Stimulated activated CD8-positive, alpha-beta memory T cell treated with anti-CD3 and anti-CD28 coated beads, Interleukin-7, amount 100 ng/mL, for 24 hours (primary cell): ENCODE measurements around the gene EDAR.

Experiments used
- DNase-seq: peaks from one replicate; pipeline ENCODE4 v3.0.0-alpha.2; 2020; ENCODE audit warnings: low read depth

EDAR gene

GRCh38 chr2:108967757-108968156, 21.3 kb downstream of the EDAR start:
- no peak for DNase-seq

DNA sequence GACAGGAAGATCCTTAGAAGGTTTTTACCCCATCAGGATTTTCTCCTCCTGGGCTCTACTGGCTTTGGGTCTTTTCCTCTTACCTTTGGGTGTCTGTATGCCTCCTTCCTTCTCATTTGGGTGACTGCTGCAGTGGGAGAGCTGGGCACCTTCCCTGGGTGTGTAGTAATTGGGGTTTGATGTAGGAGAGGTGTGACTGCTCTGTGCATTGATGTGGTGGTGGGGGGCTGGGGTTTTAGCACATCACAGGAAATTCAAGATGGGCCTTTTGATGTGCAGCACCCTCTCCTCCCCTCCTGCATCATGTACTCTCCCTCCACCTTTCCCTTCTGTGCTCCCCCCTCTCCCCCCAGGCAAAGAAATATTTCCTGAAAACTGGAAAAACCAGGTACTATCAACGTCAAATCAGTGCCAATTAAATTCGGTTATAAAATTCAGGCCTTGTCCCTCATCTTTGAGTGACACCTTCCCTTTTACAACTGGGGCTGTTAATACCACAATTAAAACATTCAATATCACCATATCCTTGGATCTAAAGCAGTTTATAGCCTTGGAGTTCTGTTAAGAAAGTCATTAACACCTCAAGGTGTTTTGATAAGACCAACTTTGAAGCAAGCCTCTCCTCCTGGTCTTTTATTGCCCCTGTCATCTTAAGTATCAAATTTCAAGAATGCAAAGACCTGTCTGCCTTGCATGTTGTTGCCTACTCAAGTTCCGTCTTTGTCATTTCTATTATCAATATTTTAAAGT, 23.3 kb downstream of the EDAR start:
- DNase-seq = no peak

GRCh38 chr2:108963057-108963456, 26.0 kb downstream of the EDAR start:
- no peak for DNase-seq

DNA sequence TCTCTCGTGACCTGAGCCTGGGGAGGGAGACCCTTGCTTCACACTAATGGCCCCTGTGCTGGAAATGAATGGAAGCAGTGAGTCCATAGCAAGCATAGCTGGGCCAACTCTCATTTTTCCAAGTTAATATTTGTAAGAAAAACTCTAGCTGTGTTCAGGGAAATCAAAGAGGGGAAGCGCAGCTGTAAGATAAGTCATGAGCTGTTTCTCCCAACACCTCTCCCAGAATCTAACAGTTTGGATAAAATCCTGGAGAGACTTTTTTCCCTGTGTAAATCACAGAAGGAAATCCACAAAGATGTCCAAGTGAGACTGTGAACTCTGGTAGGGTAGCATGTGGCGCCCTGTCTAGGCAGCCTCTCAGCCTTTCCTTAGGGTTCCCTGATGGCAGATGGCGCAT, 27.2 kb downstream of the EDAR start:
- DNase-seq = no peak

GRCh38 chr2:108960006-108960405, 29.0 kb downstream of the EDAR start:
- no peak for DNase-seq

GRCh38 chr2:108959401-108959800, 29.6 kb downstream of the EDAR start:
- no peak for DNase-seq

DNA sequence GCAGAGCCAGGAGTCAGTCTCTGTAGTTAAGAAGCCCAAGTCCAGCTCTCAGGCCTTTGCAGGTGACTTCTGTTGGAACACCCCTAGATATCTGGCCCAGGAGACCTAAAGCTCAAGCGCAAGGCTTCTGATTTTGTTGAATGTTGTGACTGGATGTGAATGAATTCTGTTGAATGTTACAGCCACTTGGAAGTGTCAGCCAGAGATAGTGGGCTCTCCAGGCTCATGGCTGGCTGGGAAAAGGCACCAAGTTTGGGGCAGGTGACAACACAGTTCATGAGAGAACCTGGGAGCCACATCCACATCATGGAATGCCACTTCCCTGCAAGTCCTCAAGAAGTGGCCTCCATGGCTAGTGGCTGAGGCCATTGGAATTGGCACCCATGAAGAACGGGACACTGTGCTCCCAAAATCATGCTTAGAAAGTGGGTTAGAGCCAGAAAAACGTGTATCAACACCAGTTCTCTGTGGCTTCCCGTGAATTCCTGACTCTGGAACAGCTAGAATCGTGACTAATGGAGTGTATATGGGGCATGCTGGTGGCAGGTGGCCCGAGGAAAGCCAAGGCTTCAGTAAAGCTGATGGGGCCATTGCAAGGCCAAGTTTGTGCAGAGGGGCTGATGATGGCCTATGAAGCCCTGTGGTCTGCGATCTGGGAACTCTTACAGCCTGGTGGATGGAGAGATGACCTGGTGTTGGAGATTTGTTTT, 30.2 kb downstream of the EDAR start:
- no peak for DNase-seq

GRCh38 chr2:108958002-108958401, 31.0 kb downstream of the EDAR start:
- DNase-seq = no peak

DNA sequence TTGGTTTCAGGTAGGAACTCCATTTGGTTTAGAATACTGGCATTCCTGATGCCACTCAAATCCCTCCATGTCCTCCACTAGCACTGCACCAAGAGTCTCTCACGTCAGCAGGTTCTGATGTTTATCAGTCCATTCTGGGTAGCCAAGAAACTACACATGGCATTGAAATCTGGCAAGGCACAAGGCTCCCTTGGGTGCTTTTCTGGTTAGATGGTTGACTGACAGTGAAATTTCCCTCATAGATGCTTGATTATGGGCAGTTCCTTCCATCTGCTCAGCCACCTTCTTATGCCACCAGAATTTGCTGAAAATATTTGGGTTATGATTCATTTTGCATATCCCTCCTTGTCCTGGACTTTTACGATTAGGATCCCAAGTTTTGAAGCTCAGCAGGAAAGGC, 32.6 kb downstream of the EDAR start:
- no peak for DNase-seq

DNA sequence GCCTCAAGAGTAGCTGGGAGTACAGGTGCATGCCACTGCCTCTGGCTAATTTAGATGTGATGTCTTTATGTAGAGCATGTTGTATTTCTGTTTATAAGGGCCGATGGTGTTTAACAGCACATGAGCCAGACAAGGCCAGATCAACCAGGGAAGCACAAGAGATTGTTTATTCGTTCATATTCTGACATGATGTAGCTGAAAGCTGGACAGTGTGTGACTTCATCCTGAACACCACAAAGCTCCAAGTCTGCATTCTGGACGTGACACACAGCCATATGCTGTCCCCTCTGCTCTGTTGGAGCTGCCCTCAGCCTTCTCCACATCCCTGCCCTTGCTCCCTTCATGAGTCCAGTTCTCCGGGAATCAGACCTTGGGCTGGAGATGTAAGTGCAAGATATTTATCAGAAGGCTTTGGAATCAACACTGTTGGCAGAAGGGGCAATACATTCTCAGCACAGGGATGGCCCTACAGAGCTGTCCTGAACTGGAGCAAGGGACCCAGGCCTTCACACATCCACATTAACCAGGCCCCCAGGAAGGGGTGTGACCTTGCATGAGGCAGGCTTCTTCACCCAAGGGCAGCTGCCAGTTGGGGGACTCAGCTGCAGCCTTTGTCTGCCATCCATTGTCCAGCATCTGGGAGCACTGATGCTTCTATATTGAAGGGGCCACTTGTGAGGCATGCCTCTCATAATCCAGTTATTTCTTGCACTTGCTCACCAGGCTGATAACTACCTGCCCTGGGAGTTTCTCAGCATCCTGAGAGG, 38.5 kb downstream of the EDAR start:
- DNase-seq = no peak

DNA sequence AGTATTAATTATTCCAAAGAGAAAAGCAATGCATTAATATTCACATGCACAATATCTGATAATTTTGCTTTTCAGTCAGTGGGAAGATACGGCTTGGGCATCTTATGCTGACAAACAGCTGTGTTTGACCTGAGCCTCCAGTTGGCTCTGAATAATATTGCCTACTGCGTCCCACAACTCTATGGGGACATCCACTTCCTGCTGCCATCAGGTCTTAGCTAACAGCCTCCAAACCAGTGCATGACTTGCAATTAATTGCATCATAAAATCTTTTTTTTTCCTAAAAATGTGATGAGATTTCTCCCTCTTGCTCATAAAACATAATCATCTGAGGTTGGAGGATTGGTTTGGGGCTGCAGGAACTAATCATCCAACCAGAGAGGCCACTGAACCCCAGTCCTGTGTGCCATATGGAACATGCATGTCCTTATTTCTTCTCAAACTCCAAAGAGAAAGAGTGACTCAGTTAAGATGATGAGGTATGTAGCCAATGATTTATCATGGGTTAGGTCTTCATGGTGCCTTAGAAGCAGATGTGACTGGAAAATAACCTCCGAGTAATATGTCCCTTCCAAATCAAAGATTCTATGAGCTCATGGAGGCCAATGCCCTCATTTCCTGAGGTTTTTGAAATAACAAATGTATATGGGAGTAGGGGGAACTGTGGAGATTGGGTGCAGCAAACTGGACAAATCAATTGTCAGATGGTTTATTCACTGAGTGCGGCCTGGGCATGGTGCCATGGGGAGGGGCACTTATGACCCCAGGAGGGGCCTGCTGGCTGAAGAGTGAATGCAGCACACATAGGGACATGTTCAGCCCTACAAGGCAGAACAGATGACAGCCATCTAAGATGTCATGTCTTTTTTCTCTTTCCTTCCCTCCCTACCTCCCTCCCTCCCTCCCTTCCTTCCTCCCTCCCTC, 39.4 kb downstream of the EDAR start:
- DNase-seq = no peak

DNA sequence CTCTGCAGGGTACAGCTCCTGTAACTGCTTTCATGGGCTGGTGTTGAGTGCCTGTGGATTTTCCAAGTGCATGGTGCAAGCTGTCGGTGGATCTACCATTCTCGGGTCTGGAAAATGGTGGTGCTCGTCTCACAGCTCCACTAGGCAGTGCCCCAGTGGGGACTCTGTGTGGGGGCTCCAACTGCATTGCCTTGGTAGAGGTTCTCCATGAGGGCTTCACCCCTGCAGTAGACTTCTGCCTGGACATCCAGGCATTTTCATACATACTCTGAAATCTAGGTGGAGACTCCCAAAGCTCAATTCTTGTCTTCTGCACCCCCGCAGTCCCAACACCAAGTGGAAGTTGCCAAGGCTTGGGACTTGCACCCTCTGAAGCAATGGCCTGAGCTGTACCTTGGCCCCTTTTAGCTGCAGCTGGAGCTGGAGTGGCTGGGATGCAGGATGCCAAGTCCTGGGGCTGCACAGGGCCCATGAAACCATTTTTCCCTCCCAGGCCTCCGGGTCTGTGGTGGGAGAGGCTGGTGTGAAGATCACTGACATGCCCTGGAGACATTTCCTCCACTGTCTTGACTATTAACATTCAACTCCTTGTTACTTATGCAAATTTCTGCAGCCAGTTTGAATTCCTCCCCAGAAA, 41.6 kb downstream of the EDAR start:
- DNase-seq = no peak

DNA sequence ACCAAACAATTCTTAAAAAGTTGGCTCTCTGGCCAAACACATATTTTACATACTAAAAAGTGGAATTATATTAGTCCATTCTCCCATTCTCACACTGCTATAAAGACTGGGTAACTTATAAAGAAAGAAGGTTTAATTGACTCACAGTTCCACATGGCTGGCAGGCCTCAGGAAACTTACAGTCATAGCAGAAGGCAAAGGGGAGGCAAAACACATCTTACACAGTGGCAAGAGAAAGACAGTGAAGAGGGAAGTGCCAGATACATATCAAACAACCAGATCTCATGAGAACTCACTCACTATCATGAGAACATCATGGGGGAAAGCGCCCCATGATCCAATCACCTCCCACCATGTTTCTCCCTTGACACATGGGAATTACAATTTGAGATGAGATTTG, 42.6 kb downstream of the EDAR start:
- no peak for DNase-seq

GRCh38 chr2:108945969-108946368, 43.1 kb downstream of the EDAR start:
- no peak for DNase-seq

DNA sequence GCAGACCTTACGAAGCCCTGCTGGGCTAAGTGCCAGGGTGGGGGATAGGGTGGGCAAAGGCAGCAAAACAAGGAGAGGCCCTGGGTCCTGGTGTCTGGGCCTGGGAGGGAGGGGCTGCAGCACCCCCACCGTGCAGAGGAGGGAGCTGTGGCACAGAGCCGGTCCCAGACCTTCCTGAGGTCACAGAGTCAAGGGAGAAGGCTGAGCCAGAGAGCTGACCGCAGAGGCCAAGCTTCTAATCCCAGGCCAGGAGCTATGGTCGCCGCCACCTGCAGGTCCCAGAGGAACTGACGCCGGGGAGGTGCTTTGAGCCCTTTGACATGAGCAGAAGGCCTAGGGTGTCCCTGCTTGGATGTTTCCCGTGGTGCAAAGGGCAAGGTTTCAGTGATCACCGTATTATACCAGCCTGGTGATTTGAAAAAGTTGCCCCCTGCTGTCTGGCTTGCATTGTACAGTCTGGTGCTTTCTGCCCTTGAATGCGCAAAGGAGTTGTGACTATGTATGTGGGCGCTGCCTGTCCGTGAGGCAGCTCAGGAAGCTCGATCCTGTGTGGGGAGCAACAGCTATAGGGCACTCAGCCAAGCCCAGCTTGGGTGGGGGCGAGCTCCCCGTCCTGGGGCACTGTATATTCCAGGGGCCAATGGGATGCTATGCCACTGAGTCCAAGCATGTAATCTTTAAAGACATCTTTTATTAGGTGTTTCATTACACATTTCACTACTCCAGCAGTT, 44.3 kb downstream of the EDAR start:
- DNase-seq = no peak

- DNase-seq = no peak
These were observed 45.3 kb downstream of the EDAR start for GRCh38 chr2:108943751-108944150.

DNA sequence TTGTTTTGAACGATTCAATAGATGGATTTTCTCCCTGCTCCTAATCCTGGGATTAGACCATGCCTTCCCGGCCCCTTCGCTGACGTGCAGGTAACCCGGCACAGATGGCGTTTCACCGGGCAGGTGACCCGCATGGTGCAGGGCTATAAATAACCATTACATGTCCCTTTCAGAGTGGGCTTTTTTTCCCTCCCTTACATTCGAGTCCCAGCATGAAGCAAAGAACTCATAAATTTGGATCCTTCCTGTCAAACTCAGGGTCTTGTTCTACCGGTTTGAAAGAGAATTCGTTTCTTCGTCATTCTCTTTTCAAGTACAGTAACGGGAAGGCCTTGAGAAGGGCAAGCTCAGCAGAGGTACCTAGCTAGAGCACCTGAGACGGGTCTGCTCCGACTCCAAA, 46.1 kb downstream of the EDAR start:
- DNase-seq = no peak

DNA sequence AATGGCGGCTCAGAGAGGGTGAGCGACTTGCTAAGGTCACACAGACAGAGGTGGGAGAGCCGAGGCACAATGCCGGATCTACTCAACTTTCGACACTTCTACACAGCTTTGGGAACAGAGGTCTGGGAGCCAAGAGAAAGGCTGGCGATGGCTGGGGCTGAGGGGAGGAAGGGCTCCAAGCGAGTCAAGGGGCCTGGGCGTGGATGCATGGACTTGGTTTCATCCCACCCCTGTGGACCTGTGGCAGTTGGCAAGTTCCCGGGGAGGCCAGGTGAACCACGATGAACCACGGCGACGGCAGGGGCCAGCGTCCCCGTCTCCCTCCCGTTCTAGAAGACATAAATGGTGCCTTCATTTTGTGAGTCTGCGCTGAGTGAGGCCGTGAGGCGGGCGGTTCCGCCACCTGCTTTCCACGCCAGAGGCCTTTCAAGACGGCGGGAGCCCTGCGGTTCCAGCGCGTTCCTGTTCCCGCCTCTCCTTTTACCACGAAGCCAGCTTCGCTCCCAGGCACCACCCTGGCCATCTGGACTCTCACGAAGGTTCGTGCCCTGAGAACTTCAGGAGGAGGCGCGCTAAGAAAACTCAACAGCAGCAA, 46.7 kb downstream of the EDAR start:
- DNase-seq = no peak

DNA sequence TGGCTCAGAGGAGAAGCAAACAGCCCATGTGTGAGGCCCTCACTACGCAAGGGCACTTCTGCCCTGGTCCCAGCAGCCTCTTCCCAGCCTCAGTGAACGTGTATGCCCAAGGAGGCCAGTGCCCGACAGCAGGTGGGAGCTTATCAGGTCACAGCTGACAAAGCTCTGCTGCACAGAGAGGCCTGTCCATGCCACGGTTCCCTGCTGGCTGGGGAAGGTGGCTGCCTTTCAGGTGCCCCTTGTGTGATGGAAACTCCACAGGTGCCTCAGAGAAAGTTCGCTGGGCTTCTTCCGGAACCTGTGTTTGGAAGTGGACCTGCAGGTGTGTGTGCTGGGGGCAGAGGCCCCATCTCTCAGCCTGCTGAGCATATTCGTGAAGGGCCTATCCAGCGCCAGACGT, 47.3 kb downstream of the EDAR start:
- DNase-seq = no peak

GRCh38 chr2:108941161-108941665, 47.8 kb downstream of the EDAR start:
- DNase-seq = no peak
